Chondrocyte (in vitro differentiated cells): ENCODE data around the gene GRK6. TPM values are rescaled to one million over a fixed set of nuclear protein-coding genes. Genes with fewer than 3 reads are reported as not detected.

Source experiments
- total RNA-seq: library from RNA; stranded (reverse); gene quantifications from 3 replicates; pipeline ENCODE4 v1.2.1, GENCODE V29; 2021

GRK6 gene
- total RNA-seq, 1 donor from 2014 or later: 26.3 TPM

Other genes with a start within 250 kb of the GRK6 start
- gene RAB24, start 123.0 kb upstream of the GRK6 start, total RNA-seq: 31.5 to 37.3 TPM (median 36.7 TPM) in 3 replicates
- 102 to 119 TPM (median 109 TPM) in 3 replicates for gene PRELID1, start 122.9 kb upstream of the GRK6 start, total RNA-seq
- 6.5 to 9.4 TPM (median 8.4 TPM) in 3 replicates for gene MXD3, start 114.8 kb upstream of the GRK6 start, total RNA-seq
- 76.6 to 128 TPM (median 83.4 TPM) in 3 replicates for gene LMAN2, start 75.0 kb upstream of the GRK6 start, total RNA-seq
- 6.8 to 11.6 TPM (median 10.1 TPM) in 3 replicates for gene RGS14, start 68.8 kb upstream of the GRK6 start, total RNA-seq
- gene SLC34A1, start 42.2 kb upstream of the GRK6 start, total RNA-seq: not detected in 3 replicates
- not detected in 3 replicates for gene PFN3, start 26.0 kb upstream of the GRK6 start, total RNA-seq
- 0.99 to 2.1 TPM (median 1.8 TPM) in 3 replicates for gene F12, start 17.1 kb upstream of the GRK6 start, total RNA-seq
- gene PRR7, start 20.1 kb downstream of the GRK6 start, total RNA-seq: 4.8 to 5.5 TPM (median 5.3 TPM) in 3 replicates
- 207 to 277 TPM (median 274 TPM) in 3 replicates for gene DBN1, start 47.0 kb downstream of the GRK6 start, total RNA-seq
- 563 to 633 TPM (median 613 TPM) in 3 replicates for gene PDLIM7, start 70.9 kb downstream of the GRK6 start, total RNA-seq
- gene DOK3, start 83.2 kb downstream of the GRK6 start, total RNA-seq: 4.7 to 7.7 TPM (median 7.5 TPM) in 3 replicates
- 77.2 to 79.0 TPM (median 78.6 TPM) in 3 replicates for gene DDX41, start 90.3 kb downstream of the GRK6 start, total RNA-seq
- 75.2 to 85.9 TPM (median 79.1 TPM) in 3 replicates for gene FAM193B, start 127.9 kb downstream of the GRK6 start, total RNA-seq
- 290 to 299 TPM (median 293 TPM) in 3 replicates for gene TMED9, start 165.5 kb downstream of the GRK6 start, total RNA-seq
- 41.4 to 54.4 TPM (median 43.9 TPM) in 3 replicates for gene B4GALT7, start 173.5 kb downstream of the GRK6 start, total RNA-seq